GM20431 (cell line): Measurements from ENCODE around the gene ARHGAP23.

ENCODE experiments used
- in situ Hi-C: fragments of 300-500 bp; cut with MseI, MboI; formaldehyde crosslinking; loops from one replicate; pipeline ENCODE4 v1.15.0; 2020; ENCODE audit warnings: low sequenced_read_pairs; ENCODE audit not compliant: unreplicated experiment

Gene ARHGAP23

GRCh38 chr17:38559051-38559879 is 131.0 kb downstream of the ARHGAP23 start:
- in situ Hi-C loops, result loop anchor here (25.0 kb wide), 1 partner anchor 103 kb away; the partner anchor contains the start of gene EPOP

GRCh38 chr17:38559880-38560230 is 131.6 kb downstream of the ARHGAP23 start:
- in situ Hi-C loops, result loop anchor here (25.0 kb wide), 1 partner anchor 102 kb away; the partner anchor contains the start of gene EPOP

- in situ Hi-C loops, result loop anchor here (25.0 kb wide), 1 partner anchor 102 kb away; the partner anchor contains the start of gene EPOP
Measured at GRCh38 chr17:38560503-38561318, 132.4 kb downstream of the ARHGAP23 start.

GRCh38 chr17:38561416-38562214 is 133.4 kb downstream of the ARHGAP23 start:
- in situ Hi-C loops, result loop anchor here (25.0 kb wide), 1 partner anchor 101 kb away; the partner anchor contains the start of gene EPOP
